Stomach smooth muscle (tissue), 2 donors: ENCODE data around the gene SCYGR3.
"Not testable (repeated sequence)": the region's sequence is repeated elsewhere in the genome, so short reads cannot be mapped to it uniquely, and the experiment has no call there.

ENCODE experiments used
- H3K27ac ChIP-seq: one replicate; pipeline ENCODE4 v1.7.0; 2013; ENCODE audit warnings: mild to moderate bottlenecking, low read length, inconsistent platforms
- H3K27me3 ChIP-seq, 2 donors: one replicate each; pipeline ENCODE4 v1.7.0; 2013; ENCODE audit warnings: low read length in 2 of 2; ENCODE audit not compliant: insufficient read depth in 2 of 2, control insufficient read depth in 1 of 2
- H3K36me3 ChIP-seq, 2 donors: one replicate each; pipeline ENCODE4 v1.7.0; 2013; ENCODE audit warnings: low read length in 2 of 2; ENCODE audit not compliant: control insufficient read depth in 2 of 2, insufficient read depth in 2 of 2
- H3K4me1 ChIP-seq: one replicate; pipeline ENCODE4 v1.7.0; 2013; ENCODE audit warnings: low read length; ENCODE audit not compliant: control insufficient read depth, insufficient read depth
- H3K4me3 ChIP-seq, 2 donors: one replicate each; pipeline ENCODE4 v1.7.0; 2013; ENCODE audit warnings: low read length in 2 of 2
- H3K9ac ChIP-seq, 2 donors: one replicate each; pipeline ENCODE4 v1.7.0; 2013; ENCODE audit warnings: low read length in 2 of 2, mild to moderate bottlenecking in 1 of 2
- H3K9me3 ChIP-seq, 2 donors: one replicate each; pipeline ENCODE4 v1.7.0; 2013; ENCODE audit warnings: low read length in 2 of 2; ENCODE audit not compliant: control insufficient read depth in 2 of 2
- donor health status: healthy.
- donor health status: Pancreatic carcinoma.

The SCYGR3 gene

GRCh38 chr2:227613272-227613660 lies 1.4 kb downstream of the SCYGR3 start:
- H3K27ac ChIP-seq = no peak overlapping the region
- no peaks in the 10 kb centered on the region for H3K36me3 ChIP-seq
- H3K27me3 ChIP-seq = no peaks in the 10 kb centered on the region
- H3K9me3 ChIP-seq = no peaks in the 10 kb centered on the region
- H3K4me1 ChIP-seq = no peaks in the 10 kb centered on the region
- no peak overlapping the region for H3K9ac ChIP-seq
- no peak overlapping the region for H3K4me3 ChIP-seq

DNA sequence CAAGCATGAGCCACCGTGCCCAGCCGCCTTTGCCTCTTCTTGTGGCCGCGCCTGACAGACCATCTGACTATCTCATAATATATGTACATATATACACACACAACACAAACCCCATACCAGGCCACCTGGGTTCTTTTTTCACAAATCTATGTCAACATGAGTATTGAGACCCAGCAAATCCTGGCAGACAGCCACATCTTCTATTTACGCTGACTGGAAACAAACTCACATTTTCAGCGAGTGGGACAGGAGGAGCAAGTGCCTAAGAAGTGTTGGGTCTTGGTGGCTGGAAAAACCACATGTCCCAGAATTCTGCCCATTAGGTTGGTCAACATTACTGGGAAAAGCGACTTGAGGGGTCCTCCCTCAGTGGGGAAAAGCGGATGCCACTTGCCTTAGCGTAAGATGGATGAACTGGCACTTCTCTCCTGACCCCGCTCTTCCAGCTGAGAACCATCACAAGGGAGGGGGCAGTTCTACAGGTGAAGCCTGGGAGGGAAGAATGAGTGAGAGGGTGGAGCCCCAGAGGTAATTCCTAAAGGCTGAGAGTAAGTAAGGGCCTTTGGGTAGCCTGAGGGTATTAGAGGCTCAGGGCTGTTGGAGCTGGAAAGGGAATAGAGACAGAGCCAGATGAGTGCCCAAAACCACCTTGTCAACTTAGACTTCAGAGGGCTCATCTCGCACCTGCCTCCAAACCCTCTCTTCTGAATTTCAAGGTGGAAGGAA lies 1.9 kb downstream of the SCYGR3 start:
- no peak overlapping the region for H3K9ac ChIP-seq
- no peaks in the 10 kb centered on the region for H3K9me3 ChIP-seq
- no peaks in the 10 kb centered on the region for H3K36me3 ChIP-seq
- H3K27me3 ChIP-seq = no peaks in the 10 kb centered on the region
- H3K4me3 ChIP-seq = no peak overlapping the region
- H3K27ac ChIP-seq = no peak overlapping the region
- no peaks in the 10 kb centered on the region for H3K4me1 ChIP-seq

- H3K27me3 ChIP-seq = no peaks in the 10 kb centered on the region
- no peaks in the 10 kb centered on the region for H3K36me3 ChIP-seq
- no peaks in the 10 kb centered on the region for H3K4me1 ChIP-seq
- H3K9me3 ChIP-seq = no peaks in the 10 kb centered on the region
- H3K9ac ChIP-seq = no peak overlapping the region
- no peak overlapping the region for H3K4me3 ChIP-seq
- H3K27ac ChIP-seq = no peak overlapping the region
These were observed 4.5 kb downstream of the SCYGR3 start for GRCh38 chr2:227610123-227610522.

- no peaks in the 10 kb centered on the region for H3K9me3 ChIP-seq
- H3K27me3 ChIP-seq = no peaks in the 10 kb centered on the region
- no peaks in the 10 kb centered on the region for H3K36me3 ChIP-seq
- H3K27ac ChIP-seq = no peak overlapping the region
- H3K9ac ChIP-seq = no peak overlapping the region
- H3K4me1 ChIP-seq = no peaks in the 10 kb centered on the region
- H3K4me3 ChIP-seq = no peak overlapping the region
These were observed 5.9 kb downstream of the SCYGR3 start for GRCh38 chr2:227608561-227609338.

- Histone ChIP-seq H3K4me3 (no peak overlapping the region), H3K27ac (no peak overlapping the region), H3K27me3 (no peaks in the 10 kb centered on the region), H3K36me3 (no peaks in the 10 kb centered on the region), H3K9me3 (no peaks in the 10 kb centered on the region), H3K9ac (no peak overlapping the region), H3K4me1 (no peaks in the 10 kb centered on the region)
These were observed 6.7 kb downstream of the SCYGR3 start for GRCh38 chr2:227607941-227608340.

- no peaks in the 10 kb centered on the region for H3K27me3 ChIP-seq
- no peak overlapping the region for H3K4me3 ChIP-seq
- H3K9me3 ChIP-seq = no peaks in the 10 kb centered on the region
- no peaks in the 10 kb centered on the region for H3K4me1 ChIP-seq
- no peak overlapping the region for H3K9ac ChIP-seq
- no peak overlapping the region for H3K27ac ChIP-seq
- no peaks in the 10 kb centered on the region for H3K36me3 ChIP-seq
These were observed 8.2 kb downstream of the SCYGR3 start for GRCh38 chr2:227606476-227606875.

GRCh38 chr2:227602358-227602757 lies 12.3 kb downstream of the SCYGR3 start:
- Histone ChIP-seq H3K27ac (no peak overlapping the region), H3K27me3 (no peaks in the 10 kb centered on the region), H3K36me3 (no peaks in the 10 kb centered on the region), H3K4me1 (no peaks in the 10 kb centered on the region), H3K9me3 (no peaks in the 10 kb centered on the region), H3K9ac (no peak overlapping the region), H3K4me3 (no peak overlapping the region)

- H3K4me3 ChIP-seq, H3K9me3 ChIP-seq, H3K36me3 ChIP-seq, H3K27ac ChIP-seq, H3K27me3 ChIP-seq, H3K4me1 ChIP-seq, H3K9ac ChIP-seq: not testable (repeated sequence)
These were observed 15.7 kb downstream of the SCYGR3 start, which contains the start of gene SCYGR2 for GRCh38 chr2:227598835-227599503. SCYGR2 (plus strand) TSS chr2:227598893; CDS start chr2:227598893, 0 bp downstream.

DNA sequence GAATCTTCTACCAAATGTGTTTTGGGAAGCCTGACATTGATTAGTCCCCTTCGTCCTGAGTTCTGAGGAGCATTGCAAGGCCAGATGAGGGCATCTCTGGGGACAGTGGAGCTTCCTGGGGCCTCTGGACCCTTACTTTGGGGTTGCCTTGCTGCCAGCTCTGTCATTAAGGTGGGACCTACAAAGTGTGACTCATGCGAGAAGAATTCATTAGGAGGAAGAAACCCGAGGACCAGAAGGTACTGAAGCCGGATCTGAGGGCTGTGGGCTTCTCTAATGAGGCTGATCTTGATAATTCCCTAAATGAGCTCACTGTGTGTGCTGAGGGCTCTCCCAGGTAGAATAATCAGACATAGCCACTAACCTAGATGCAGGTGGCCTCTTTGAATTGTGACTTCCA lies 16.6 kb downstream of the SCYGR3 start:
- no peak overlapping the region for H3K4me3 ChIP-seq
- H3K9ac ChIP-seq = no peak overlapping the region
- H3K9me3 ChIP-seq = no peaks in the 10 kb centered on the region
- no peak overlapping the region for H3K27ac ChIP-seq
- no peaks in the 10 kb centered on the region for H3K27me3 ChIP-seq
- H3K36me3 ChIP-seq = no peaks in the 10 kb centered on the region
- no peaks in the 10 kb centered on the region for H3K4me1 ChIP-seq

DNA sequence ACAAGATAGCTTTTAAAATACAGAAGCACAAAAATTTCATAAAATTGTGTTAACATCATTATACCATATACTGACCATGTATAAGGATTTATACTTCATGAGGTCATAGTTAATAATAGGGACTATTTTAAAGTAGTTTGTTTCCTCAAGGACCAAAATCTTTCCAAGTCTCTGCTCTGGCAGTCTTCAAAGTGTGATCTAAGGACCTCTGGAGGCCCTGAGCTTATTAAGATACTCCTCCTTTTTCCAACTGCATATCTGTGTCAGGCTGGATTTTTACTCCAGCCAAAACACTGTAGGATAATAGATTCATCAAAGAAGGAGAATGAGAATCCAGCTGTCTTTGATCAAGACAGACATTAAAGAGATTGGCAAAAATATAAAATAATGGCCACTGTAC lies 17.6 kb downstream of the SCYGR3 start:
- no peak overlapping the region for H3K9ac ChIP-seq
- no peaks in the 10 kb centered on the region for H3K9me3 ChIP-seq
- H3K27me3 ChIP-seq = no peaks in the 10 kb centered on the region
- H3K4me1 ChIP-seq = no peaks in the 10 kb centered on the region
- H3K36me3 ChIP-seq = no peaks in the 10 kb centered on the region
- no peak overlapping the region for H3K27ac ChIP-seq
- no peak overlapping the region for H3K4me3 ChIP-seq
